ENCODE results near the gene CUX1. TPM values are rescaled to one million over a fixed set of nuclear protein-coding genes. Genes with fewer than 3 reads are reported as not detected.

Gene CUX1
- total and polyA plus RNA-seq, 10 of the 15 experiments (the other 5 are each of a cell fraction or from before 2014, with no cell fraction given) = 6.1 to 48.6 (median 25.9) TPM

DNA sequence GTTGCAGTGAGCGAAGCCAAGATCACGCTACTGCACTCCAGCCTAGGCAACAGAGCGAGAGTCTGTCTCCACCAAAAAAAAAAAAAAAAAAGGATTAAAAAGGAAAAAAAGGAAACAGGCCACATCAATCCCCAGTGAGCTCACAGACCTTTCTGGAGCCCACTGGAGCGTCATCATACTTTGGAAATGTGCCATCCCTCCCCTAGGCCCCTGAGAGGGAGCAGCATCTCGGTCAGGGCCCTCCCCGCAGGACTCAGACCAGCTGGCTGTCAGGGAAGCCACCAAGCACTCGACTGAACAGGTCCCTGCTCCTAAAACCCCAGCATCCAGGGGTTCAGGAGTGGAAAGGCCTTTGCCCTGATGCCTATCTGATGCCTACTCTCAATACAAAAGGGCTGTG lies 371.3 kb downstream of the CUX1 start:
- no peak for ATAC-seq
- Histone ChIP-seq H3K36me3 (ENCODE audit: control insufficient read depth in 2 of 2, insufficient read depth in 2 of 2, low read length in 1 of 2) (peaks cover 12 to 15% of the 10 kb centered on the region in 2 experiments; a peak in 3 of 4 replicates), H3K4me1 (ENCODE audit: control insufficient read depth, insufficient read depth, low read length) (no peaks in the 10 kb centered on the region), H3K9me3 (replicated peaks; ENCODE audit: control insufficient read depth, insufficient read depth, low read length) (no peaks in the 10 kb centered on the region), H3K27me3 (replicated peaks in 1 of 2; ENCODE audit: control insufficient read depth in 2 of 2, insufficient read depth in 2 of 2, low read length in 1 of 2) (no peaks in the 10 kb centered on the region), H3K4me3 (no peak overlapping the region), H3K4me2 (ENCODE audit: control insufficient read depth, insufficient read depth) (no peak overlapping the region), H3K79me2 (ENCODE audit: control insufficient read depth, insufficient read depth, low read length) (no peaks in the 10 kb centered on the region), H2AFZ (ENCODE audit: control insufficient read depth, low read depth, low read length) (no peak overlapping the region), H4K20me1 (ENCODE audit: control insufficient read depth, insufficient read depth) (no peaks in the 10 kb centered on the region), H3K9ac (ENCODE audit: control insufficient read depth, insufficient read depth, low read length) (no peak overlapping the region), H3K27ac (ENCODE audit: control insufficient read depth, insufficient read depth) (no peak overlapping the region)
- POLR2A ChIA-PET = no interaction called here
- intact Hi-C loops (cut with micrococcal nuclease; ENCODE audit: unreplicated experiment) = no loop called here
- SMC1A ChIA-PET (ENCODE audit: uncharacterized antibody, unreplicated experiment) = interaction anchor here (0.6 to 1.2 kb wide), 2 partner anchors 23 to 873 kb away, joined by 3 to 4 read pairs; no protein-coding TSS in a partner anchor
- no peak for FAIRE-seq
- DNase-seq (ENCODE audit: low read depth, low spot score) = no peak
- CTCF ChIA-PET = interaction anchor here (0.8 kb wide), 1 partner anchor 48 kb away, joined by 4 read pairs; no protein-coding TSS in a partner anchor
- in situ Hi-C loops (cut with MboI) = no loop called here
- RAD21 ChIA-PET (ENCODE audit: unreplicated experiment) = no interaction called here
- 85% methylated on average over 7 of the region's 7 CpGs for WGBS (ENCODE audit: insufficient coverage, insufficient replicate concordance, low lambda C conversion rate, missing lambda C conversion rate)
- BruUV-seq (replicated peaks) = no TSS peak
- TF ChIP-seq, protein P1, sequence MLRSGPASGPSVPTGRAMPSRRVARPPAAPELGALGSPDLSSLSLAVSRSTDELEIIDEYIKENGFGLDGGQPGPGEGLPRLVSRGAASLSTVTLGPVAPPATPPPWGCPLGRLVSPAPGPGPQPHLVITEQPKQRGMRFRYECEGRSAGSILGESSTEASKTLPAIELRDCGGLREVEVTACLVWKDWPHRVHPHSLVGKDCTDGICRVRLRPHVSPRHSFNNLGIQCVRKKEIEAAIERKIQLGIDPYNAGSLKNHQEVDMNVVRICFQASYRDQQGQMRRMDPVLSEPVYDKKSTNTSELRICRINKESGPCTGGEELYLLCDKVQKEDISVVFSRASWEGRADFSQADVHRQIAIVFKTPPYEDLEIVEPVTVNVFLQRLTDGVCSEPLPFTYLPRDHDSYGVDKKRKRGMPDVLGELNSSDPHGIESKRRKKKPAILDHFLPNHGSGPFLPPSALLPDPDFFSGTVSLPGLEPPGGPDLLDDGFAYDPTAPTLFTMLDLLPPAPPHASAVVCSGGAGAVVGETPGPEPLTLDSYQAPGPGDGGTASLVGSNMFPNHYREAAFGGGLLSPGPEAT (IDR thresholded peaks at IDR 0.05; ENCODE audit: low read depth) = no peak
- no peak for TF ChIP-seq KDM1A (IDR thresholded peaks at IDR 0.05; ENCODE audit: borderline replicate concordance)
- TF ChIP-seq, protein P2, sequence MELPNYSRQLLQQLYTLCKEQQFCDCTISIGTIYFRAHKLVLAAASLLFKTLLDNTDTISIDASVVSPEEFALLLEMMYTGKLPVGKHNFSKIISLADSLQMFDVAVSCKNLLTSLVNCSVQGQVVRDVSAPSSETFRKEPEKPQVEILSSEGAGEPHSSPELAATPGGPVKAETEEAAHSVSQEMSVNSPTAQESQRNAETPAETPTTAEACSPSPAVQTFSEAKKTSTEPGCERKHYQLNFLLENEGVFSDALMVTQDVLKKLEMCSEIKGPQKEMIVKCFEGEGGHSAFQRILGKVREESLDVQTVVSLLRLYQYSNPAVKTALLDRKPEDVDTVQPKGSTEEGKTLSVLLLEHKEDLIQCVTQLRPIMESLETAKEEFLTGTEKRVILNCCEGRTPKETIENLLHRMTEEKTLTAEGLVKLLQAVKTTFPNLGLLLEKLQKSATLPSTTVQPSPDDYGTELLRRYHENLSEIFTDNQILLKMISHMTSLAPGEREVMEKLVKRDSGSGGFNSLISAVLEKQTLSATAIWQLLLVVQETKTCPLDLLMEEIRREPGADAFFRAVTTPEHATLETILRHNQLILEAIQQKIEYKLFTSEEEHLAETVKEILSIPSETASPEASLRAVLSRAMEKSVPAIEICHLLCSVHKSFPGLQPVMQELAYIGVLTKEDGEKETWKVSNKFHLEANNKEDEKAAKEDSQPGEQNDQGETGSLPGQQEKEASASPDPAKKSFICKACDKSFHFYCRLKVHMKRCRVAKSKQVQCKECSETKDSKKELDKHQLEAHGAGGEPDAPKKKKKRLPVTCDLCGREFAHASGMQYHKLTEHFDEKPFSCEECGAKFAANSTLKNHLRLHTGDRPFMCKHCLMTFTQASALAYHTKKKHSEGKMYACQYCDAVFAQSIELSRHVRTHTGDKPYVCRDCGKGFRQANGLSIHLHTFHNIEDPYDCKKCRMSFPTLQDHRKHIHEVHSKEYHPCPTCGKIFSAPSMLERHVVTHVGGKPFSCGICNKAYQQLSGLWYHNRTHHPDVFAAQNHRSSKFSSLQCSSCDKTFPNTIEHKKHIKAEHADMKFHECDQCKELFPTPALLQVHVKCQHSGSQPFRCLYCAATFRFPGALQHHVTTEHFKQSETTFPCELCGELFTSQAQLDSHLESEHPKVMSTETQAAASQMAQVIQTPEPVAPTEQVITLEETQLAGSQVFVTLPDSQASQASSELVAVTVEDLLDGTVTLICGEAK (IDR thresholded peaks at IDR 0.05; ENCODE audit: borderline replicate concordance) = no peak
- TF ChIP-seq MYB (IDR thresholded peaks at IDR 0.05; ENCODE audit: borderline replicate concordance, low read depth, low read length) = no peak
- no peak for TF ChIP-seq BHLHE40 (IDR thresholded peaks at IDR 0.05; ENCODE audit: borderline replicate concordance in 1 of 2, low read depth in 2 of 2, low read length in 1 of 2)
- TF ChIP-seq CREM (IDR thresholded peaks at IDR 0.05; ENCODE audit: low read depth) = no peak
- TF ChIP-seq HDGF (IDR thresholded peaks at IDR 0.05) = no peak
- TF ChIP-seq TARDBP (IDR thresholded peaks at IDR 0.05; ENCODE audit: borderline replicate concordance) = no peak
- TF ChIP-seq, protein P3, sequence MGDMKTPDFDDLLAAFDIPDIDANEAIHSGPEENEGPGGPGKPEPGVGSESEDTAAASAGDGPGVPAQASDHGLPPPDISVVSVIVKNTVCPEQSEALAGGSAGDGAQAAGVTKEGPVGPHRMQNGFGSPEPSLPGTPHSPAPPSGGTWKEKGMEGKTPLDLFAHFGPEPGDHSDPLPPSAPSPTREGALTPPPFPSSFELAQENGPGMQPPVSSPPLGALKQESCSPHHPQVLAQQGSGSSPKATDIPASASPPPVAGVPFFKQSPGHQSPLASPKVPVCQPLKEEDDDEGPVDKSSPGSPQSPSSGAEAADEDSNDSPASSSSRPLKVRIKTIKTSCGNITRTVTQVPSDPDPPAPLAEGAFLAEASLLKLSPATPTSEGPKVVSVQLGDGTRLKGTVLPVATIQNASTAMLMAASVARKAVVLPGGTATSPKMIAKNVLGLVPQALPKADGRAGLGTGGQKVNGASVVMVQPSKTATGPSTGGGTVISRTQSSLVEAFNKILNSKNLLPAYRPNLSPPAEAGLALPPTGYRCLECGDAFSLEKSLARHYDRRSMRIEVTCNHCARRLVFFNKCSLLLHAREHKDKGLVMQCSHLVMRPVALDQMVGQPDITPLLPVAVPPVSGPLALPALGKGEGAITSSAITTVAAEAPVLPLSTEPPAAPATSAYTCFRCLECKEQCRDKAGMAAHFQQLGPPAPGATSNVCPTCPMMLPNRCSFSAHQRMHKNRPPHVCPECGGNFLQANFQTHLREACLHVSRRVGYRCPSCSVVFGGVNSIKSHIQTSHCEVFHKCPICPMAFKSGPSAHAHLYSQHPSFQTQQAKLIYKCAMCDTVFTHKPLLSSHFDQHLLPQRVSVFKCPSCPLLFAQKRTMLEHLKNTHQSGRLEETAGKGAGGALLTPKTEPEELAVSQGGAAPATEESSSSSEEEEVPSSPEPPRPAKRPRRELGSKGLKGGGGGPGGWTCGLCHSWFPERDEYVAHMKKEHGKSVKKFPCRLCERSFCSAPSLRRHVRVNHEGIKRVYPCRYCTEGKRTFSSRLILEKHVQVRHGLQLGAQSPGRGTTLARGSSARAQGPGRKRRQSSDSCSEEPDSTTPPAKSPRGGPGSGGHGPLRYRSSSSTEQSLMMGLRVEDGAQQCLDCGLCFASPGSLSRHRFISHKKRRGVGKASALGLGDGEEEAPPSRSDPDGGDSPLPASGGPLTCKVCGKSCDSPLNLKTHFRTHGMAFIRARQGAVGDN (IDR thresholded peaks at IDR 0.05) = no peak
- no peak for TF ChIP-seq POLR2A (IDR thresholded peaks at IDR 0.05; ENCODE audit: low read depth, low read length)
- TF ChIP-seq, protein P4, sequence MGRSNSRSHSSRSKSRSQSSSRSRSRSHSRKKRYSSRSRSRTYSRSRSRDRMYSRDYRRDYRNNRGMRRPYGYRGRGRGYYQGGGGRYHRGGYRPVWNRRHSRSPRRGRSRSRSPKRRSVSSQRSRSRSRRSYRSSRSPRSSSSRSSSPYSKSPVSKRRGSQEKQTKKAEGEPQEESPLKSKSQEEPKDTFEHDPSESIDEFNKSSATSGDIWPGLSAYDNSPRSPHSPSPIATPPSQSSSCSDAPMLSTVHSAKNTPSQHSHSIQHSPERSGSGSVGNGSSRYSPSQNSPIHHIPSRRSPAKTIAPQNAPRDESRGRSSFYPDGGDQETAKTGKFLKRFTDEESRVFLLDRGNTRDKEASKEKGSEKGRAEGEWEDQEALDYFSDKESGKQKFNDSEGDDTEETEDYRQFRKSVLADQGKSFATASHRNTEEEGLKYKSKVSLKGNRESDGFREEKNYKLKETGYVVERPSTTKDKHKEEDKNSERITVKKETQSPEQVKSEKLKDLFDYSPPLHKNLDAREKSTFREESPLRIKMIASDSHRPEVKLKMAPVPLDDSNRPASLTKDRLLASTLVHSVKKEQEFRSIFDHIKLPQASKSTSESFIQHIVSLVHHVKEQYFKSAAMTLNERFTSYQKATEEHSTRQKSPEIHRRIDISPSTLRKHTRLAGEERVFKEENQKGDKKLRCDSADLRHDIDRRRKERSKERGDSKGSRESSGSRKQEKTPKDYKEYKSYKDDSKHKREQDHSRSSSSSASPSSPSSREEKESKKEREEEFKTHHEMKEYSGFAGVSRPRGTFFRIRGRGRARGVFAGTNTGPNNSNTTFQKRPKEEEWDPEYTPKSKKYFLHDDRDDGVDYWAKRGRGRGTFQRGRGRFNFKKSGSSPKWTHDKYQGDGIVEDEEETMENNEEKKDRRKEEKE (IDR thresholded peaks at IDR 0.05) = no peak
- no peak for TF ChIP-seq ASH2L (IDR thresholded peaks at IDR 0.05; ENCODE audit: borderline replicate concordance, low read depth)
